ENCODE data around the gene ZNF185. TPM values are rescaled to one million over a fixed set of nuclear protein-coding genes. Genes with fewer than 3 reads are reported as not detected.

Gene ZNF185
- total RNA-seq, 1 experiment from 2014 or later, result 11.3 TPM

GRCh38 chrX:152896450-152896849, 1.4 kb upstream of the ZNF185 start:
- Histone ChIP-seq H3K18ac (ENCODE audit: insufficient read length, low read depth, low read length) (no peak overlapping the region), H3K79me2 (ENCODE audit: insufficient read depth, low read length) (no peaks in the 10 kb centered on the region), H3K27ac (ENCODE audit: insufficient read length, low read depth, low read length) (no peak overlapping the region), H3K4me2 (ENCODE audit: insufficient read depth, insufficient read length, low read length) (no peak overlapping the region), H2BK12ac (ENCODE audit: insufficient read length, low read depth, low read length) (no peak overlapping the region), H3K14ac (ENCODE audit: insufficient read depth, low read length) (no peak overlapping the region), H3K4ac (ENCODE audit: low read depth, low read length) (no peak overlapping the region), H4K91ac (ENCODE audit: insufficient read length, low read depth, low read length) (no peak overlapping the region), H3K56ac (ENCODE audit: insufficient read length, low read depth, low read length) (no peak overlapping the region), H4K20me1 (ENCODE audit: control insufficient read depth, insufficient read depth, insufficient read length) (no peaks in the 10 kb centered on the region), H4K8ac (replicated peaks; ENCODE audit: insufficient read length, low read depth, low read length) (no peak overlapping the region), H2BK5ac (ENCODE audit: insufficient read length, low read length) (no peak overlapping the region), H3K23ac (ENCODE audit: insufficient read length, low read depth, low read length) (no peak overlapping the region), H2BK120ac (ENCODE audit: low read depth, low read length, poor library complexity, severe bottlenecking) (no peak overlapping the region), H2AFZ (ENCODE audit: low read length) (no peak overlapping the region), H2BK20ac (ENCODE audit: low read depth, low read length, poor library complexity, severe bottlenecking) (no peak overlapping the region), H3K27me3 (ENCODE audit: insufficient read depth, low read length) (no peaks in the 10 kb centered on the region), H4K5ac (ENCODE audit: insufficient read length, low read depth, low read length) (no peak overlapping the region), H3K9ac (ENCODE audit: extremely low read depth, insufficient read length, low read length) (no peak overlapping the region), H3K23me2 (ENCODE audit: insufficient read length, low read depth, low read length, poor library complexity, severe bottlenecking) (peaks cover 9% of the 10 kb centered on the region), H3K9me3 (ENCODE audit: control insufficient read depth, low read depth, low read length) (peaks cover 36% of the 10 kb centered on the region), H2AK5ac (ENCODE audit: insufficient read length, low read length) (no peak overlapping the region), H3T11ph (ENCODE audit: low read length) (no peak overlapping the region), H3K79me1 (ENCODE audit: insufficient read depth, low read depth, low read length, poor library complexity, severe bottlenecking) (no peaks in the 10 kb centered on the region), H2BK15ac (ENCODE audit: low read depth, low read length) (no peak overlapping the region), H3K4me1 (ENCODE audit: insufficient read depth, low read length) (no peaks in the 10 kb centered on the region; the same call in 1 of the 2 replicates)
- no CpG with 5 or more reads among the region's 8 CpGs for WGBS (ENCODE audit: extremely low coverage, insufficient read length, low lambda C conversion rate)
- no peak for TF ChIP-seq CTCF (conservative IDR thresholded peaks at IDR 0.05)
- peaks cover 25% of the 10 kb centered on the region for H3K27me3 Mint-ChIP-seq (ENCODE audit: low read depth)
- no peak overlapping the region for H3K27ac Mint-ChIP-seq
- peaks cover 71 to 78% of the 10 kb centered on the region in 2 experiments for H3K9me3 Mint-ChIP-seq
- H3K36me3 Mint-ChIP-seq (ENCODE audit: insufficient read depth in 1 of 3, low read depth in 3 of 3), result peaks cover 0 to 12% (median 5%) of the 10 kb centered on the region in 3 experiments; a peak in 5 of 7 replicates
- no peak for DNase-seq
- peak overlapping the region in 1 of 2 experiments; percentile 36; a peak in 2 of 5 replicates for H3K4me3 Mint-ChIP-seq
- peaks cover 29 to 45% of the 10 kb centered on the region in 2 experiments for H3K4me1 Mint-ChIP-seq

Data from H9 (cell line).